Measurements from ENCODE around the gene GPRIN2. TPM values are rescaled to one million over a fixed set of nuclear protein-coding genes. Genes with fewer than 3 reads are reported as not detected.

GPRIN2 gene
- polyA plus RNA-seq, 1 donor from 2014 or later: 7.1 TPM

- peak overlapping the region; percentile 64 for H3K4me3 ChIP-seq (ENCODE audit: low read length)
- no peak overlapping the region for H3K27ac ChIP-seq (ENCODE audit: low read length)
- no peaks in the 10 kb centered on the region for H3K79me2 ChIP-seq (replicated peaks; ENCODE audit: insufficient read depth, low read length)
- H3F3A ChIP-seq (ENCODE audit: insufficient read depth, low read length, poor library complexity, severe bottlenecking): no peaks in the 10 kb centered on the region
- H3K4me2 ChIP-seq (ENCODE audit: low read length): no peak overlapping the region
- H2AFZ ChIP-seq (ENCODE audit: low read depth, low read length): no peak overlapping the region
- no peaks in the 10 kb centered on the region for H3K36me3 ChIP-seq (ENCODE audit: insufficient read depth, low read length)
- no peaks in the 10 kb centered on the region for H4K20me1 ChIP-seq (ENCODE audit: insufficient read depth)
- peaks cover 26% of the 10 kb centered on the region for H3K27me3 ChIP-seq (ENCODE audit: insufficient read depth, low read depth, low read length)
- no peaks in the 10 kb centered on the region for H3K9me3 ChIP-seq (ENCODE audit: low read length)
- H3K9me2 ChIP-seq (ENCODE audit: insufficient read depth, low read length): no peaks in the 10 kb centered on the region
- H3K9ac ChIP-seq (ENCODE audit: low read length): peak overlapping the region; percentile 62
- no peak for TF ChIP-seq POLR2AphosphoS5 (IDR thresholded peaks at IDR 0.05)
- no peak for TF ChIP-seq MXI1 (conservative IDR thresholded peaks at IDR 0.05; ENCODE audit: poor library complexity, severe bottlenecking)
- no peak for TF ChIP-seq EZH2 (IDR thresholded peaks at IDR 0.05; ENCODE audit: borderline replicate concordance, insufficient read depth, low read length, poor library complexity, severe bottlenecking)
- TF ChIP-seq EP300 (conservative IDR thresholded peaks at IDR 0.05; ENCODE audit: poor library complexity, severe bottlenecking): no peak
- no peak for TF ChIP-seq CTCF (IDR thresholded peaks at IDR 0.05; ENCODE audit: poor library complexity, severe bottlenecking)
- no peak for TF ChIP-seq TAF1 (IDR thresholded peaks at IDR 0.05; ENCODE audit: low read depth)
Measured at GRCh38 chr10:46555366-46555712, 1.1 kb downstream of the GPRIN2 start.

DNA sequence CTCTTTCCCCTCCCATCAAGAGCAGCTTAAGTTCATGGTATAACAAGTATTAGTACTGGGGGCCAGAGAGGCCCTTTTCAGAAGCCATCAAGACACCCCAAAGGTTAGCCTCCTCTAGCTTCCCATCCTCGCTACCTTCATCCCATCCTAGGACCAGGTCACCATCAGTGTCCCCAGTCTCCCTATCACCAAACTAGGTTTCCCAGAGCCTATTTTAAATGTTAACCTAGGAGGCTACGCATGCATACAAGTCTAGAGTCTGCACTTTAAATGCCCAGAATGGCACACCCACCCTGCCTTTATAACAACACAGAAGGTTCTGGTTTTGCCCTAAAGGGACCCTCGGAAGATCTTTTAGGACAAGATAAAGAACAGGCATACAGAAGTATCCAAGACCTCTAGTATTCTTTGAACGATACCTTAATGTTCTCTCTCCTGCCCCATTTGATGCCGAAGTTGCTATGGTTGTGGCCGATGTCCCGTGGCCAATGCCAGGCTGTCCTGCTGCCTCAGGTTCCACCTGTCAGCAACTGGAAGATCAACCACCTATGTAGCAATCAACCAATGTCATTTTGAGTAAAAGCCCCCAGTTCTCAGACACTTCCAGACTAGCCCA lies 2.2 kb downstream of the GPRIN2 start:
- H3K36me3 ChIP-seq (ENCODE audit: insufficient read depth, low read length): no peaks in the 10 kb centered on the region
- no peaks in the 10 kb centered on the region for H3F3A ChIP-seq (ENCODE audit: insufficient read depth, low read length, poor library complexity, severe bottlenecking)
- H3K4me3 ChIP-seq (ENCODE audit: low read length): no peak overlapping the region
- no peaks in the 10 kb centered on the region for H4K20me1 ChIP-seq (ENCODE audit: insufficient read depth)
- no peak overlapping the region for H3K9ac ChIP-seq (ENCODE audit: low read length)
- no peaks in the 10 kb centered on the region for H3K79me2 ChIP-seq (replicated peaks; ENCODE audit: insufficient read depth, low read length)
- no peak overlapping the region for H2AFZ ChIP-seq (ENCODE audit: low read depth, low read length)
- no peak for TF ChIP-seq TAF1 (IDR thresholded peaks at IDR 0.05; ENCODE audit: low read depth)
- no peak for TF ChIP-seq CTCF (IDR thresholded peaks at IDR 0.05; ENCODE audit: poor library complexity, severe bottlenecking)
- TF ChIP-seq EZH2 (IDR thresholded peaks at IDR 0.05; ENCODE audit: borderline replicate concordance, insufficient read depth, low read length, poor library complexity, severe bottlenecking): no peak
- TF ChIP-seq MXI1 (conservative IDR thresholded peaks at IDR 0.05; ENCODE audit: poor library complexity, severe bottlenecking): no peak
- TF ChIP-seq POLR2AphosphoS5 (IDR thresholded peaks at IDR 0.05): no peak
- no peak for TF ChIP-seq RAD21 (conservative IDR thresholded peaks at IDR 0.05)
- TF ChIP-seq, protein P1, sequence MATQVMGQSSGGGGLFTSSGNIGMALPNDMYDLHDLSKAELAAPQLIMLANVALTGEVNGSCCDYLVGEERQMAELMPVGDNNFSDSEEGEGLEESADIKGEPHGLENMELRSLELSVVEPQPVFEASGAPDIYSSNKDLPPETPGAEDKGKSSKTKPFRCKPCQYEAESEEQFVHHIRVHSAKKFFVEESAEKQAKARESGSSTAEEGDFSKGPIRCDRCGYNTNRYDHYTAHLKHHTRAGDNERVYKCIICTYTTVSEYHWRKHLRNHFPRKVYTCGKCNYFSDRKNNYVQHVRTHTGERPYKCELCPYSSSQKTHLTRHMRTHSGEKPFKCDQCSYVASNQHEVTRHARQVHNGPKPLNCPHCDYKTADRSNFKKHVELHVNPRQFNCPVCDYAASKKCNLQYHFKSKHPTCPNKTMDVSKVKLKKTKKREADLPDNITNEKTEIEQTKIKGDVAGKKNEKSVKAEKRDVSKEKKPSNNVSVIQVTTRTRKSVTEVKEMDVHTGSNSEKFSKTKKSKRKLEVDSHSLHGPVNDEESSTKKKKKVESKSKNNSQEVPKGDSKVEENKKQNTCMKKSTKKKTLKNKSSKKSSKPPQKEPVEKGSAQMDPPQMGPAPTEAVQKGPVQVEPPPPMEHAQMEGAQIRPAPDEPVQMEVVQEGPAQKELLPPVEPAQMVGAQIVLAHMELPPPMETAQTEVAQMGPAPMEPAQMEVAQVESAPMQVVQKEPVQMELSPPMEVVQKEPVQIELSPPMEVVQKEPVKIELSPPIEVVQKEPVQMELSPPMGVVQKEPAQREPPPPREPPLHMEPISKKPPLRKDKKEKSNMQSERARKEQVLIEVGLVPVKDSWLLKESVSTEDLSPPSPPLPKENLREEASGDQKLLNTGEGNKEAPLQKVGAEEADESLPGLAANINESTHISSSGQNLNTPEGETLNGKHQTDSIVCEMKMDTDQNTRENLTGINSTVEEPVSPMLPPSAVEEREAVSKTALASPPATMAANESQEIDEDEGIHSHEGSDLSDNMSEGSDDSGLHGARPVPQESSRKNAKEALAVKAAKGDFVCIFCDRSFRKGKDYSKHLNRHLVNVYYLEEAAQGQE (IDR thresholded peaks at IDR 0.05; ENCODE audit: borderline replicate concordance): no peak
- TF ChIP-seq SMC3 (conservative IDR thresholded peaks at IDR 0.05; ENCODE audit: poor library complexity): no peak
- no peak for TF ChIP-seq EP300 (conservative IDR thresholded peaks at IDR 0.05; ENCODE audit: poor library complexity, severe bottlenecking)
- peaks cover 26% of the 10 kb centered on the region for H3K27me3 ChIP-seq (ENCODE audit: insufficient read depth, low read depth, low read length)
- H3K9me3 ChIP-seq (ENCODE audit: low read length): no peaks in the 10 kb centered on the region
- no peak overlapping the region for H3K4me2 ChIP-seq (ENCODE audit: low read length)
- H3K27ac ChIP-seq (ENCODE audit: low read length): no peak overlapping the region
- H3K9me2 ChIP-seq (ENCODE audit: insufficient read depth, low read length): no peaks in the 10 kb centered on the region

Data from neural cell (in vitro differentiated cells).